K562 (cell line): ENCODE data around the gene ATP6V0E1. TPM values are rescaled to one million over a fixed set of nuclear protein-coding genes. Genes with fewer than 3 reads are reported as not detected.

Source experiments
- ATAC-seq: fragments of 200-7000 bp; cut with Tn5 transposase; 3 replicates; pipeline ENCODE4 v1.9.1; 2020; ENCODE audit warnings: moderate library complexity
- BruUV-seq: library from RNA; stranded (reverse); fragments of 400-500 nt; replicated peaks from 2 replicates; lab custom pipeline; 2021; lab: Mats Ljungman, UMichigan
- CTCF ChIA-PET: fragments of 300-600 bp; formaldehyde crosslinking; extraction: SDS; loops from one replicate; lab custom pipeline; 2021; ENCODE audit warnings: low intra/inter-chr PET ratio; lab: Yijun Ruan, JAX
- POLR2A ChIA-PET: fragments of 300-600, 350-650 bp; sonication (Branson Sonifier 250); formaldehyde crosslinking; extraction: SDS; loops from one replicate; lab custom pipeline; 2021; ENCODE audit warnings: antibody characterized with exemption, inconsistent platforms; lab: Yijun Ruan, JAX
- DNase-seq, 4 experiments: peaks; one replicate each; pipeline versions ENCODE4 v3.0.0 to v3.0.0-alpha.2; 2011 to 2018; ENCODE audit warnings: low spot score in 3 of 4, mixed read lengths in 3 of 4; ENCODE audit errors: extremely low read depth in 1 of 4
- FAIRE-seq: peaks from 2 replicates; lab custom pipeline; 2011; peaks lifted over from hg19 to GRCh38; lab: Jason Lieb, UNC
- H2AFZ ChIP-seq: 2 replicates; pipeline ENCODE4 v1.6.0; 2011; ENCODE audit warnings: low read depth, low read length, control low read depth, inconsistent platforms
- H3K27ac ChIP-seq: fragments of 200-600 bp; 3 replicates; pipeline ENCODE4 v1.8.0; 2011; ENCODE audit warnings: low read depth, mild to moderate bottlenecking, control low read depth, inconsistent platforms, low read length, moderate library complexity, mixed read lengths; ENCODE audit errors: extremely low read depth
- H3K27me3 ChIP-seq, 2 experiments: fragments of 300-600 bp in 1 of 2; 2 replicates in 1 of 2; 3 replicates in 1 of 2; pipeline versions ENCODE4 v1.6.0 to v1.8.0; 2011; ENCODE audit warnings: inconsistent platforms in 2 of 2, low read length in 2 of 2, mild to moderate bottlenecking in 1 of 2, mixed read lengths in 1 of 2, moderate library complexity in 1 of 2; ENCODE audit not compliant: control insufficient read depth in 2 of 2, insufficient read depth in 2 of 2
- H3K36me3 ChIP-seq: fragments of 300-600 bp; 3 replicates; pipeline ENCODE4 v1.8.0; 2011; ENCODE audit warnings: mild to moderate bottlenecking, low read length, inconsistent platforms; ENCODE audit not compliant: control insufficient read depth, insufficient read depth
- H3K4me1 ChIP-seq, 2 experiments: fragments of 200-600 bp in 1 of 2; replicated peaks in 1 of 2; 2 replicates in 1 of 2; 3 replicates in 1 of 2; pipeline versions ENCODE4 v1.5.1 to v1.8.0; 2011; ENCODE audit warnings: inconsistent platforms in 2 of 2, low read length in 2 of 2, mild to moderate bottlenecking in 1 of 2, mixed read lengths in 1 of 2, moderate library complexity in 1 of 2; ENCODE audit not compliant: control insufficient read depth in 2 of 2, insufficient read depth in 2 of 2
- H3K4me2 ChIP-seq: 2 replicates; pipeline ENCODE4 v1.6.1; 2011; ENCODE audit warnings: low read length, control low read depth, inconsistent platforms, mixed read lengths; ENCODE audit not compliant: insufficient read depth
- H3K4me3 ChIP-seq: fragments of 200-600 bp; sonication (generic), shearing (Covaris generic); 2 replicates; pipeline ENCODE4 v1.5.1; 2016; ENCODE audit warnings: control low read depth, inconsistent platforms
- H3K79me2 ChIP-seq: fragments of 200-600 bp; 3 replicates; pipeline ENCODE4 v1.8.0; 2011; ENCODE audit warnings: low read length, inconsistent platforms; ENCODE audit not compliant: control insufficient read depth, insufficient read depth
- H3K9ac ChIP-seq, 2 experiments: 2 replicates each; pipeline versions ENCODE4 v1.6.0 to v1.6.1; 2011; ENCODE audit warnings: low read depth in 2 of 2, low read length in 2 of 2, control low read depth in 1 of 2, inconsistent platforms in 1 of 2, mild to moderate bottlenecking in 1 of 2, mixed read lengths in 1 of 2; ENCODE audit not compliant: insufficient read depth in 1 of 2
- H3K9me1 ChIP-seq: one replicate; pipeline ENCODE4 v1.6.0; 2011; ENCODE audit warnings: inconsistent platforms, mild to moderate bottlenecking, low read length, moderate library complexity; ENCODE audit not compliant: control insufficient read depth, insufficient read depth
- H3K9me3 ChIP-seq: replicated peaks from 2 replicates; pipeline ENCODE4 v1.5.1; 2011; ENCODE audit warnings: low read depth, low read length, inconsistent platforms; ENCODE audit not compliant: control insufficient read depth, insufficient read depth
- H4K20me1 ChIP-seq: replicated peaks from 2 replicates; pipeline ENCODE4 v1.6.1; 2011; ENCODE audit warnings: low read length, inconsistent platforms, mixed read lengths; ENCODE audit not compliant: control insufficient read depth, insufficient read depth
- ATF6 ChIP-seq: sonication (generic); formaldehyde crosslinking; IDR thresholded peaks from 2 replicates; pipeline ENCODE4 v1.4.0; 2020; ENCODE audit warnings: mild to moderate bottlenecking, missing genetic modification reagents
- RBM25 ChIP-seq: fragments of 200-400 bp; formaldehyde crosslinking; IDR thresholded peaks from 2 replicates; pipeline ENCODE4 v1.6.1; 2018; ENCODE audit warnings: low read length, low read depth, moderate library complexity; ENCODE audit not compliant: severe bottlenecking
- WGBS: fragments of 100-300 bp; shearing (Covaris generic); methylation state at CpG from one replicate; pipeline ENCODE4 v1.1.6; 2016; ENCODE audit warnings: low coverage, mixed read lengths; ENCODE audit not compliant: insufficient coverage; ENCODE audit errors: missing lambda C conversion rate; 5-methylcytosine and 5-hydroxymethylcytosine counted together
- in situ Hi-C: fragments of 300-500 bp; cut with MboI; formaldehyde crosslinking; loops from 4 replicates; pipeline ENCODE4 v1.15.0; 2018; ENCODE audit warnings: inconsistent platforms, mixed read lengths
- intact Hi-C: fragments of 100-400 bp; cut with micrococcal nuclease; formaldehyde crosslinking; loops from 2 replicates; pipeline ENCODE4 v1.14.2; 2022
- polyA plus RNA-seq, 8 experiments: library from polyadenylated mRNA; depleted of rRNA in 4 of 8; stranded (reverse) in 5 of 8; unstranded in 3 of 8; fragments of >200 nt; fragmentation: Nextera tagmentation in 2 of 8; fragmentation: Illumina TruSeq in 1 of 8; extraction: Ambion mirVana in 2 of 8; extraction: Trizol in 1 of 8; gene quantifications; 2 replicates each; pipeline versions ENCODE4 v1.2.1 to v1.2.3, GENCODE V29; 2011 to 2014; ENCODE audit warnings: inconsistent platforms in 1 of 8, missing spikeins in 1 of 8
- total RNA-seq, 7 experiments: library from RNA; depleted of rRNA in 6 of 7; stranded (reverse); fragments of >200 nt in 6 of 7; fragmentation: Illumina TruSeq in 2 of 7; extraction: Trizol in 2 of 7; gene quantifications; 2 replicates each; pipeline versions ENCODE4 v1.2.1 to v1.2.3, GENCODE V29; 2011 to 2021; ENCODE audit warnings: low replicate concordance in 1 of 7

The ATP6V0E1 gene
- total and polyA plus RNA-seq, 9 of the 15 experiments (the other 6 are each of a cell fraction or from before 2014, with no cell fraction given): 63.8 to 395 (median 112) TPM

- H3K4me1 ChIP-seq: peaks cover 15 to 16% of the 10 kb centered on the region in 2 experiments; a peak in 4 of 5 replicates
- peak overlapping the region; percentile 71; the same call in 2 of the 3 replicates for H3K27ac ChIP-seq
- H3K4me3 ChIP-seq: no peak overlapping the region
- peak overlapping the region; percentile 66 for H3K4me2 ChIP-seq
- H3K36me3 ChIP-seq: peaks cover 41% of the 10 kb centered on the region
- ChIA-PET POLR2A (interaction anchor here (0.7 to 1.7 kb wide), 6 partner anchors 10 to 45 kb away, joined by 3 to 8 read pairs (median 4); partner anchors contain the start of gene ATP6V0E1), CTCF (no interaction called here)
- FAIRE-seq (no peak), DNase-seq (no peak), ATAC-seq (peak; percentile 20)
- BruUV-seq: no TSS peak
- TF ChIP-seq RBM25 (no peak), ATF6 (no peak)
- no peaks in the 10 kb centered on the region for H3K9me1 ChIP-seq
- intact Hi-C loops: no loop called here
- WGBS: 40% methylated on average over 4 of the region's 4 CpGs
- H3K9me3 ChIP-seq: no peaks in the 10 kb centered on the region
- H2AFZ ChIP-seq: no peak overlapping the region
- in situ Hi-C loops: no loop called here
- peaks cover 13% of the 10 kb centered on the region for H4K20me1 ChIP-seq
- H3K79me2 ChIP-seq: peaks cover 69% of the 10 kb centered on the region
- H3K27me3 ChIP-seq: no peaks in the 10 kb centered on the region
- H3K9ac ChIP-seq: no peak overlapping the region; a peak in 1 of 4 replicates
Observed at GRCh38 chr5:173028811-173029327, 45.3 kb downstream of the ATP6V0E1 start.
